HepG2 (cell line): ENCODE measurements around the gene CTIF. TPM values are rescaled to one million over a fixed set of nuclear protein-coding genes. Genes with fewer than 3 reads are reported as not detected.

ENCODE experiments used
- ATAC-seq: fragments of 200-7000 bp; cut with Tn5 transposase; 3 replicates; pipeline ENCODE4 v1.9.1; 2020; ENCODE audit warnings: mild to moderate bottlenecking, moderate library complexity
- BruUV-seq: library from RNA; stranded (reverse); fragments of 400-500 nt; replicated peaks from 2 replicates; lab custom pipeline; 2021; lab: Mats Ljungman, UMichigan
- CTCF ChIA-PET: fragments of 300-600 bp; formaldehyde crosslinking; extraction: SDS; loops from one replicate; lab custom pipeline; 2021; ENCODE audit warnings: low total read pairs, inconsistent platforms, low intra/inter-chr PET ratio; lab: Yijun Ruan, JAX
- POLR2A ChIA-PET: fragments of 350-600 bp; sonication (Branson Sonifier 250); formaldehyde crosslinking; loops from one replicate; lab custom pipeline; 2020; ENCODE audit warnings: antibody characterized with exemption, inconsistent platforms; lab: Yijun Ruan, JAX
- DNase-seq: peaks from one replicate; pipeline ENCODE4 v3.0.0-alpha.2; 2015; ENCODE audit warnings: low spot score
- FAIRE-seq: peaks from 3 replicates; lab custom pipeline; 2011; peaks lifted over from hg19 to GRCh38; lab: Jason Lieb, UNC
- H2AFZ ChIP-seq: one replicate; pipeline ENCODE4 v1.6.1; 2011; ENCODE audit warnings: low read length, inconsistent platforms
- H3K27ac ChIP-seq: fragments of 300-600 bp; 3 replicates; pipeline ENCODE4 v1.8.0; 2011; ENCODE audit warnings: mixed run types, mild to moderate bottlenecking, mixed read lengths, low read length, inconsistent platforms; ENCODE audit not compliant: insufficient read depth; ENCODE audit errors: extremely low read length
- H3K27me3 ChIP-seq, 2 experiments: fragments of 200-600 bp in 1 of 2; 2 replicates in 1 of 2; 3 replicates in 1 of 2; pipeline versions ENCODE4 v1.6.0 to v1.8.0; 2011; ENCODE audit warnings: low read length in 2 of 2, mild to moderate bottlenecking in 2 of 2, moderate library complexity in 2 of 2, inconsistent platforms in 1 of 2; ENCODE audit not compliant: insufficient read depth in 2 of 2, control insufficient read depth in 1 of 2
- H3K36me3 ChIP-seq, 2 experiments: fragments of 200-600 bp in 1 of 2; replicated peaks in 1 of 2; 2 replicates in 1 of 2; 3 replicates in 1 of 2; pipeline versions ENCODE4 v1.5.1 to v1.8.0; 2011; ENCODE audit warnings: low read length in 2 of 2, inconsistent platforms in 1 of 2; ENCODE audit not compliant: insufficient read depth in 2 of 2, control insufficient read depth in 1 of 2
- H3K4me1 ChIP-seq: 2 replicates; pipeline ENCODE4 v1.5.1; 2012; ENCODE audit warnings: low read length, inconsistent platforms; ENCODE audit not compliant: insufficient read depth
- H3K4me2 ChIP-seq: 2 replicates; pipeline ENCODE4 v1.6.0; 2011; ENCODE audit warnings: low read depth, low read length, inconsistent platforms
- H3K4me3 ChIP-seq, 3 experiments: fragments of 200-600 bp in 1 of 3; sonication (generic), shearing (Covaris generic) in 1 of 3; replicated peaks in 1 of 3; 2 replicates each; pipeline ENCODE4 v1.5.1; 2011 to 2016; ENCODE audit warnings: low read length in 3 of 3, inconsistent platforms in 2 of 3, low read depth in 2 of 3, mild to moderate bottlenecking in 2 of 3, control low read depth in 1 of 3, mixed read lengths in 1 of 3; ENCODE audit not compliant: insufficient read depth in 1 of 3
- H3K79me2 ChIP-seq: one replicate; pipeline ENCODE4 v1.6.1; 2011; ENCODE audit warnings: low read length, inconsistent platforms; ENCODE audit not compliant: insufficient read depth
- H3K9ac ChIP-seq: 2 replicates; pipeline ENCODE4 v1.6.0; 2011; ENCODE audit warnings: mild to moderate bottlenecking, low read depth, low read length, inconsistent platforms; ENCODE audit not compliant: insufficient read depth
- H3K9me3 ChIP-seq: 2 replicates; pipeline ENCODE4 v1.5.1; 2012; ENCODE audit warnings: mild to moderate bottlenecking, low read length
- H4K20me1 ChIP-seq: 2 replicates; pipeline ENCODE4 v1.6.0; 2011; ENCODE audit warnings: inconsistent platforms, mild to moderate bottlenecking, low read length, moderate library complexity; ENCODE audit not compliant: insufficient read depth
- CCDC6 ChIP-seq: sonication (generic); formaldehyde crosslinking; IDR thresholded peaks from 2 replicates; pipeline ENCODE4 v1.8.1; 2022; ENCODE audit warnings: mild to moderate bottlenecking, missing genetic modification reagents, moderate library complexity
- ESRRA ChIP-seq: sonication (generic); formaldehyde crosslinking; IDR thresholded peaks from 2 replicates; pipeline ENCODE4 v1.5.1; 2020; ENCODE audit warnings: mild to moderate bottlenecking, low read depth, missing genetic modification reagents
- HDAC1 ChIP-seq: sonication (generic); formaldehyde crosslinking; IDR thresholded peaks from 2 replicates; pipeline ENCODE4 v1.5.1; 2020; ENCODE audit warnings: mild to moderate bottlenecking, missing genetic modification reagents
- KAT2B ChIP-seq: fragments of 150-350 bp; IDR thresholded peaks from 2 replicates; pipeline ENCODE4 v1.6.1; 2014; ENCODE audit warnings: low read depth, low read length, borderline replicate concordance
- NFIB ChIP-seq: sonication (generic); formaldehyde crosslinking; IDR thresholded peaks from 2 replicates; pipeline ENCODE4 v1.9.0; 2021; ENCODE audit warnings: missing genetic modification reagents, mild to moderate bottlenecking, borderline replicate concordance
- PRMT3 ChIP-seq: sonication (generic); formaldehyde crosslinking; IDR thresholded peaks from 2 replicates; pipeline ENCODE4 v1.8.1; 2022; ENCODE audit warnings: low read depth, mild to moderate bottlenecking, moderate library complexity, missing genetic modification reagents, borderline replicate concordance
- SETDB1 ChIP-seq: sonication (generic); formaldehyde crosslinking; IDR thresholded peaks from 2 replicates; pipeline ENCODE4 v1.5.1; 2020; ENCODE audit warnings: missing genetic modification reagents, mild to moderate bottlenecking, borderline replicate concordance
- SMC3 ChIP-seq: IDR thresholded peaks from 2 replicates; pipeline ENCODE4 v1.6.1; 2011; ENCODE audit warnings: low read length, improper control_type of control experiment
- ZC3H13 ChIP-seq: sonication (generic); formaldehyde crosslinking; IDR thresholded peaks from 2 replicates; pipeline ENCODE4 v1.8.1; 2023; ENCODE audit warnings: mild to moderate bottlenecking, missing genetic modification reagents, moderate library complexity
- ZNF33B ChIP-seq: sonication (generic); formaldehyde crosslinking; IDR thresholded peaks from 2 replicates; pipeline ENCODE4 v1.5.1; 2020; ENCODE audit warnings: mild to moderate bottlenecking, missing genetic modification reagents
- ZNF354B ChIP-seq: sonication (generic); formaldehyde crosslinking; IDR thresholded peaks from 2 replicates; pipeline ENCODE4 v1.8.0; 2022; ENCODE audit warnings: mild to moderate bottlenecking, missing genetic modification reagents
- ZNF552 ChIP-seq: sonication (generic); formaldehyde crosslinking; IDR thresholded peaks from 2 replicates; pipeline ENCODE4 v1.9.0; 2022; ENCODE audit warnings: missing genetic modification reagents, mild to moderate bottlenecking, borderline replicate concordance
- WGBS: methylation state at CpG from one replicate; pipeline ENCODE4 v1.1.6; 2017; ENCODE audit warnings: low lambda C conversion rate; 5-methylcytosine and 5-hydroxymethylcytosine counted together
- in situ Hi-C: cut with HindIII; loops from 2 replicates; pipeline ENCODE4 v1.10.0; 2017; ENCODE audit warnings: low pct_unique_long_range_greater_than_20kb; ENCODE audit not compliant: extremely low pct_ligation_motif_present
- intact Hi-C: fragments of 100-400 bp; cut with micrococcal nuclease; formaldehyde crosslinking; loops from one replicate; pipeline ENCODE4 v1.10.0; 2022; ENCODE audit not compliant: unreplicated experiment
- polyA plus RNA-seq, 8 experiments: library from polyadenylated mRNA; depleted of rRNA in 3 of 8; stranded (reverse) in 7 of 8; unstranded in 1 of 8; fragments of >200 nt; fragmentation: Illumina TruSeq in 4 of 8; extraction: Trizol in 4 of 8; gene quantifications; 2 replicates each; pipeline versions ENCODE4 v1.2.1 to v1.2.3, GENCODE V29; 2011 to 2016; ENCODE audit warnings: low read depth in 4 of 8, missing spikeins in 1 of 8, mixed read lengths in 1 of 8; ENCODE audit not compliant: insufficient read depth in 1 of 8
- total RNA-seq, 5 experiments: library from RNA; depleted of rRNA; stranded (reverse); fragments of >200 nt; fragmentation: Illumina TruSeq; extraction: Trizol; gene quantifications; 2 replicates each; pipeline ENCODE4 v1.2.3, GENCODE V29; 2016; ENCODE audit warnings: low read depth in 1 of 5
- TF ChIP-seq, protein P1 (sequence below): sonication (generic); formaldehyde crosslinking; IDR thresholded peaks from 2 replicates; pipeline ENCODE4 v1.9.0; 2021; ENCODE audit warnings: missing genetic modification reagents, borderline replicate concordance
- TF ChIP-seq, protein P2 (sequence below): sonication (generic); formaldehyde crosslinking; IDR thresholded peaks from 2 replicates; pipeline ENCODE4 v1.4.0; 2020; ENCODE audit warnings: missing genetic modification reagents, mild to moderate bottlenecking, borderline replicate concordance
- TF ChIP-seq, protein P3 (sequence below): IDR thresholded peaks from 2 replicates; pipeline ENCODE4 v1.6.1; 2012; ENCODE audit warnings: low read length, improper control_type of control experiment
- TF ChIP-seq, protein P4 (sequence below): sonication (generic); formaldehyde crosslinking; IDR thresholded peaks from 2 replicates; pipeline ENCODE4 v1.4.0; 2020; ENCODE audit warnings: mild to moderate bottlenecking, low read depth, missing genetic modification reagents

CTIF gene
- total and polyA plus RNA-seq, 2 of the 13 experiments (the other 11 are each of a cell fraction or from before 2014, with no cell fraction given) = 18.2 to 28.0 TPM

DNA sequence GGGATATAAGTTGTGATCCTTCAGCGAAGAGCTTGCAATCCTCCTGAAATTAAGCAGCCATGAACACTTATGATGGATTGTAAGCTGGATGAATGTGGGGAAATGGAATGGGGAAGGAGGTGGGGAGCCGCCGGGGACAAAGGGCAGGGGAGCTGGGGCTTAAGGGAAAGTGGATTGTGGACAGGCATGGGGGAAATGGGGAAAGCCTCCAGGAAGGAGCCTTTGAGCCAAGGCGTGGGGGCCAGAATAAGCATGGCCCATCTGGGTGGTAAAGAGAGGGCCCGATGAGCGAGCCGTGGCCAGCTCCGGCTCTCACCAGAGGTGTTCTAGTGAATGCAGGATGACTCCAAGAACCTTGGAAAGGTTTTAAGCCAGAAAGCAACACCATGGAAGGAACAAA is 288.0 kb downstream of the CTIF start:
- in situ Hi-C loops (no loop called here), intact Hi-C loops (no loop called here)
- Histone ChIP-seq H3K27me3 (no peaks in the 10 kb centered on the region), H2AFZ (no peak overlapping the region), H3K27ac (no peak overlapping the region), H3K4me3 (no peak overlapping the region), H3K79me2 (no peaks in the 10 kb centered on the region), H3K4me2 (no peak overlapping the region), H3K36me3 (peaks cover 2 to 21% of the 10 kb centered on the region in 2 experiments; a peak in 3 of 5 replicates), H3K9me3 (no peaks in the 10 kb centered on the region), H3K4me1 (no peaks in the 10 kb centered on the region), H3K9ac (no peak overlapping the region), H4K20me1 (no peaks in the 10 kb centered on the region)
- FAIRE-seq = no peak
- 95% methylated on average over 8 of the region's 8 CpGs for WGBS
- POLR2A ChIA-PET = no interaction called here
- DNase-seq = no peak
- ATAC-seq = no peak
- BruUV-seq = no TSS peak
- CTCF ChIA-PET = no interaction called here
- no peak for TF ChIP-seq SMC3
- no peak for TF ChIP-seq PRMT3 (CRISPR knock-in tag)
- TF ChIP-seq KAT2B = no peak
- TF ChIP-seq, protein P1, sequence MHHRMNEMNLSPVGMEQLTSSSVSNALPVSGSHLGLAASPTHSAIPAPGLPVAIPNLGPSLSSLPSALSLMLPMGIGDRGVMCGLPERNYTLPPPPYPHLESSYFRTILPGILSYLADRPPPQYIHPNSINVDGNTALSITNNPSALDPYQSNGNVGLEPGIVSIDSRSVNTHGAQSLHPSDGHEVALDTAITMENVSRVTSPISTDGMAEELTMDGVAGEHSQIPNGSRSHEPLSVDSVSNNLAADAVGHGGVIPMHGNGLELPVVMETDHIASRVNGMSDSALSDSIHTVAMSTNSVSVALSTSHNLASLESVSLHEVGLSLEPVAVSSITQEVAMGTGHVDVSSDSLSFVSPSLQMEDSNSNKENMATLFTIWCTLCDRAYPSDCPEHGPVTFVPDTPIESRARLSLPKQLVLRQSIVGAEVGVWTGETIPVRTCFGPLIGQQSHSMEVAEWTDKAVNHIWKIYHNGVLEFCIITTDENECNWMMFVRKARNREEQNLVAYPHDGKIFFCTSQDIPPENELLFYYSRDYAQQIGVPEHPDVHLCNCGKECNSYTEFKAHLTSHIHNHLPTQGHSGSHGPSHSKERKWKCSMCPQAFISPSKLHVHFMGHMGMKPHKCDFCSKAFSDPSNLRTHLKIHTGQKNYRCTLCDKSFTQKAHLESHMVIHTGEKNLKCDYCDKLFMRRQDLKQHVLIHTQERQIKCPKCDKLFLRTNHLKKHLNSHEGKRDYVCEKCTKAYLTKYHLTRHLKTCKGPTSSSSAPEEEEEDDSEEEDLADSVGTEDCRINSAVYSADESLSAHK = no peak
- TF ChIP-seq, protein P2, sequence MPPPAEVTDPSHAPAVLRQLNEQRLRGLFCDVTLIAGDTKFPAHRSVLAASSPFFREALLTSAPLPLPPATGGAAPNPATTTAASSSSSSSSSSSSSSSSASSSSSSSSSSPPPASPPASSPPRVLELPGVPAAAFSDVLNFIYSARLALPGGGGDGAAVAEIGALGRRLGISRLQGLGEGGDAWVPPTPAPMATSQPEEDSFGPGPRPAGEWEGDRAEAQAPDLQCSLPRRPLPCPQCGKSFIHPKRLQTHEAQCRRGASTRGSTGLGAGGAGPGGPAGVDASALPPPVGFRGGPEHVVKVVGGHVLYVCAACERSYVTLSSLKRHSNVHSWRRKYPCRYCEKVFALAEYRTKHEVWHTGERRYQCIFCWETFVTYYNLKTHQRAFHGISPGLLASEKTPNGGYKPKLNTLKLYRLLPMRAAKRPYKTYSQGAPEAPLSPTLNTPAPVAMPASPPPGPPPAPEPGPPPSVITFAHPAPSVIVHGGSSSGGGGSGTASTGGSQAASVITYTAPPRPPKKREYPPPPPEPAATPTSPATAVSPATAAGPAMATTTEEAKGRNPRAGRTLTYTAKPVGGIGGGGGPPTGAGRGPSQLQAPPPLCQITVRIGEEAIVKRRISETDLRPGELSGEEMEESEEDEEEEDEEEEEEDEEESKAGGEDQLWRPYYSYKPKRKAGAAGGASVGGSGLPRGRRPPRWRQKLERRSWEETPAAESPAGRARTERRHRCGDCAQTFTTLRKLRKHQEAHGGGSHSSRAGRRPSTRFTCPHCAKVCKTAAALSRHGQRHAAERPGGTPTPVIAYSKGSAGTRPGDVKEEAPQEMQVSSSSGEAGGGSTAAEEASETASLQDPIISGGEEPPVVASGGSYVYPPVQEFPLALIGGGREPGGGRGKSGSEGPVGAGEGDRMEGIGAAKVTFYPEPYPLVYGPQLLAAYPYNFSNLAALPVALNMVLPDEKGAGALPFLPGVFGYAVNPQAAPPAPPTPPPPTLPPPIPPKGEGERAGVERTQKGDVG (CRISPR knock-in tag) = no peak
- TF ChIP-seq ZNF33B (CRISPR knock-in tag) = no peak
- TF ChIP-seq ZNF354B (CRISPR knock-in tag) = no peak
- TF ChIP-seq SETDB1 (CRISPR knock-in tag) = no peak
- no peak for TF ChIP-seq CCDC6
- no peak for TF ChIP-seq ZC3H13
- TF ChIP-seq, protein P3, sequence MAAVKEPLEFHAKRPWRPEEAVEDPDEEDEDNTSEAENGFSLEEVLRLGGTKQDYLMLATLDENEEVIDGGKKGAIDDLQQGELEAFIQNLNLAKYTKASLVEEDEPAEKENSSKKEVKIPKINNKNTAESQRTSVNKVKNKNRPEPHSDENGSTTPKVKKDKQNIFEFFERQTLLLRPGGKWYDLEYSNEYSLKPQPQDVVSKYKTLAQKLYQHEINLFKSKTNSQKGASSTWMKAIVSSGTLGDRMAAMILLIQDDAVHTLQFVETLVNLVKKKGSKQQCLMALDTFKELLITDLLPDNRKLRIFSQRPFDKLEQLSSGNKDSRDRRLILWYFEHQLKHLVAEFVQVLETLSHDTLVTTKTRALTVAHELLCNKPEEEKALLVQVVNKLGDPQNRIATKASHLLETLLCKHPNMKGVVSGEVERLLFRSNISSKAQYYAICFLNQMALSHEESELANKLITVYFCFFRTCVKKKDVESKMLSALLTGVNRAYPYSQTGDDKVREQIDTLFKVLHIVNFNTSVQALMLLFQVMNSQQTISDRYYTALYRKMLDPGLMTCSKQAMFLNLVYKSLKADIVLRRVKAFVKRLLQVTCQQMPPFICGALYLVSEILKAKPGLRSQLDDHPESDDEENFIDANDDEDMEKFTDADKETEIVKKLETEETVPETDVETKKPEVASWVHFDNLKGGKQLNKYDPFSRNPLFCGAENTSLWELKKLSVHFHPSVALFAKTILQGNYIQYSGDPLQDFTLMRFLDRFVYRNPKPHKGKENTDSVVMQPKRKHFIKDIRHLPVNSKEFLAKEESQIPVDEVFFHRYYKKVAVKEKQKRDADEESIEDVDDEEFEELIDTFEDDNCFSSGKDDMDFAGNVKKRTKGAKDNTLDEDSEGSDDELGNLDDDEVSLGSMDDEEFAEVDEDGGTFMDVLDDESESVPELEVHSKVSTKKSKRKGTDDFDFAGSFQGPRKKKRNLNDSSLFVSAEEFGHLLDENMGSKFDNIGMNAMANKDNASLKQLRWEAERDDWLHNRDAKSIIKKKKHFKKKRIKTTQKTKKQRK = no peak
- TF ChIP-seq HDAC1 = no peak
- no peak for TF ChIP-seq ZNF552
- TF ChIP-seq, protein P4, sequence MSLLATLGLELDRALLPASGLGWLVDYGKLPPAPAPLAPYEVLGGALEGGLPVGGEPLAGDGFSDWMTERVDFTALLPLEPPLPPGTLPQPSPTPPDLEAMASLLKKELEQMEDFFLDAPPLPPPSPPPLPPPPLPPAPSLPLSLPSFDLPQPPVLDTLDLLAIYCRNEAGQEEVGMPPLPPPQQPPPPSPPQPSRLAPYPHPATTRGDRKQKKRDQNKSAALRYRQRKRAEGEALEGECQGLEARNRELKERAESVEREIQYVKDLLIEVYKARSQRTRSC (CRISPR knock-in tag) = no peak
- no peak for TF ChIP-seq ESRRA (CRISPR knock-in tag)
- no peak for TF ChIP-seq NFIB (CRISPR knock-in tag)
